ENCODE results near the gene SH3BP2. TPM values are rescaled to one million over a fixed set of nuclear protein-coding genes. Genes with fewer than 3 reads are reported as not detected.
A peak's percentile ranks its signal among the peaks of the same experiment; 100 is the strongest.

The SH3BP2 gene
- total RNA-seq, 1 donor from 2014 or later: 109 TPM

DNA sequence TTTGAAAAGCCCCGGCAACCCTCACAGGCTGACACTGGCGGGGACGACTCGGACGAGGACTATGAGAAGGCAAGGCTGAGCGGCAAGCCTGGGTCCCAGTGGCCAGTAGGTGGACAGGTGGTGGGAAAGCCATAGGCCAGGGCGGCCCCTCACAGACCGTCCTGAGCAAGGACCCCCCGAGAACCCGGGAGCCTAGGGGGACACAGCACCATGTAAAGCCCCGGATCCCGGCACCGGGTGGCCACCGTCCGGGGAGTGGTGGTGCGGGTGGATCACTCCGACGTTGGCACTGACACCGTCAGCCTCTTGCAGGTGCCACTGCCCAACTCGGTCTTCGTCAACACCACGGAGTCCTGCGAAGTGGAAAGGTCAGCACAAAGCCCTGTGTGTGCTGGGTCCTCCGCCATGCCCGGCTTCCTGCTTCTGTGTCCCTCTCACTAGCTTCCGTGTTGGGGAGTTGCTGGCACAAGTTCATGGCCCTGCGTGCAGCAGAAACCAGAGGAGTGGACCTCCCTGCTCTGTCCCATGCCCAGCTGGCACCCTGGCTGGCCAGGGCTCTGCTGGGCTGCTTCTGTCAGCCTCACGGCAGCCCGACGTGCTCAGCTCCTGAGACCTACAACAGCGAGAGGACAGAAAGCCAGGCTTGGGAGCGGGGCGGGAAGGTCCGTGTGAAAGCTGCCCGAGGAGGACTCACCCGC lies 38.9 kb downstream of the SH3BP2 start:
- DNase-seq (ENCODE audit: low spot score): peak; percentile 38

DNA sequence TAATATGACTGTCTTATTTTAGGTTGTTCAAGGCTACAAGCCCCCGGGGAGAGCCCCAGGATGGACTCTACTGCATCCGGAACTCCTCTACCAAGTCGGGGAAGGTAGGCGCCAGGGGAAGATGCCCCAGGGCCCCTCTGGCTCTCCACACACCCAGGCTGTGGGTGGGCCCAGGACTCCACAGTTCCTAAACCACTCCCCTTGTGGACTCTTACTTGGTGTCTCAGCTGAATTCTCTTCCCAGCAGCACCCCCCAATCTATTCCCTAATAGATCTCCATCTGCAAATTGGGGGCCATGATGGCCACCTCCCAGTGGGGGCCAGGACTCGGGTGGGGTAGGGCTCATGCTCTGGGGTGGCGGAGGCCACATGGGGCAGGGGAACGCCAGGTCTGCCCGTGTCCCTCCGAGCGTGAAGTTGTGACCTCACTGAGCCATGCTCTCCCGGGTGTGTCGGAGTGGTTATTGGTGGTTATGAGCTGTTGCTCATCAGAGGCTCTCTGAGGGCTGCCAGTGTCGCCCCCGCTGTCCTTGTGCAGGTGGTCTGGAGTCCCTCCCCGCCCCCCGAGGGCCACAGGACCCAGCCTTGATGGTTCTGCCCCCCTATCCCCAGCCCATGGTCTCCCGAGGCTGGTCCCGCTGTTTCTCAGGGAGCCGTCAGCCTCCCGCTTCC lies 39.6 kb downstream of the SH3BP2 start:
- DNase-seq (ENCODE audit: low spot score): peak; percentile 41

DNA sequence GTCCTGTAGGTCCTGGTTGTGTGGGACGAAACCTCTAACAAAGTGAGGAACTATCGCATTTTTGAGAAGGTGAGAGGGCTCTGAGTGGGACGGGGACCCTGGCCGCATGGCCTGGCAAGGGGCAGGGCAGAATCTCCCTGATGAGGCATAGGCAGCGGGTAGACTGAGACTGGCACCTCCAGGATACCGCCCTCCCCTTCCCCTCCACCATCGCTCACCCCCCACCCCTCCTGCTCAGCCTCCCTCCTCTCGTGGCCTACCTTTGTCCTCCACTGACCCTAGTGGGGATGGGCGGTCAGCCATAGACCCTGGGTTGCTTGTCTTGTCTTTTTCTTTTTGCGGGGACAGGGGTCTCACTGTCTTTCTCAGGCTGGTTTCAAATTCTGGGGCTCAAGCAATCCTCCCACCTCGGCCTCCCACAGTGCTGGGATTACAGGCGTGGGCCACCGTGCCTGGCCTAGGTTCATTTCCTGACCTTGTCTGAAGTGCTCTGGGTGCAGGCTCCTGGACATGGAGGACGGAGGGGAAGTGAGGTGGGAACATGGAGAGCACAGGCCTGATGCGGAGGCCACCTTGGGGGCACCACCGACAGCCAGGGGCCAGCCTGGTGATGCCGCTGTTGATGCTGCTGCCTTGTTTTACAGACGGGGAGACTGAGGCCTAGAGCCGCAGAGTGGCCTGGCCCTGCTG lies 40.2 kb downstream of the SH3BP2 start:
- peak; percentile 35 for DNase-seq (ENCODE audit: low spot score)

DNA sequence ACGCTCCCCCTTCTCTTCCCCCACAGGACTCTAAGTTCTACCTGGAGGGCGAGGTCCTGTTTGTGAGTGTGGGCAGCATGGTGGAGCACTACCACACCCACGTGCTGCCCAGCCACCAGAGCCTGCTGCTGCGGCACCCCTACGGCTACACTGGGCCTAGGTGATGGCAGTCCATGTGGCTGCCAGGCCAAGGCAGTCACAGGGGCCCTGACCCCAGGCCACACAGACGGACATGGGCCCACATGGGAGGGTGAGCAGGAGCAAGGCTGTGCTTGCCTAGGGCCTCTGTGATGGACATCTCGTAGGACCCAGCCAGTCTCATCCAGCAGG lies 40.8 kb downstream of the SH3BP2 start:
- no peak for DNase-seq (ENCODE audit: low spot score)

DNA sequence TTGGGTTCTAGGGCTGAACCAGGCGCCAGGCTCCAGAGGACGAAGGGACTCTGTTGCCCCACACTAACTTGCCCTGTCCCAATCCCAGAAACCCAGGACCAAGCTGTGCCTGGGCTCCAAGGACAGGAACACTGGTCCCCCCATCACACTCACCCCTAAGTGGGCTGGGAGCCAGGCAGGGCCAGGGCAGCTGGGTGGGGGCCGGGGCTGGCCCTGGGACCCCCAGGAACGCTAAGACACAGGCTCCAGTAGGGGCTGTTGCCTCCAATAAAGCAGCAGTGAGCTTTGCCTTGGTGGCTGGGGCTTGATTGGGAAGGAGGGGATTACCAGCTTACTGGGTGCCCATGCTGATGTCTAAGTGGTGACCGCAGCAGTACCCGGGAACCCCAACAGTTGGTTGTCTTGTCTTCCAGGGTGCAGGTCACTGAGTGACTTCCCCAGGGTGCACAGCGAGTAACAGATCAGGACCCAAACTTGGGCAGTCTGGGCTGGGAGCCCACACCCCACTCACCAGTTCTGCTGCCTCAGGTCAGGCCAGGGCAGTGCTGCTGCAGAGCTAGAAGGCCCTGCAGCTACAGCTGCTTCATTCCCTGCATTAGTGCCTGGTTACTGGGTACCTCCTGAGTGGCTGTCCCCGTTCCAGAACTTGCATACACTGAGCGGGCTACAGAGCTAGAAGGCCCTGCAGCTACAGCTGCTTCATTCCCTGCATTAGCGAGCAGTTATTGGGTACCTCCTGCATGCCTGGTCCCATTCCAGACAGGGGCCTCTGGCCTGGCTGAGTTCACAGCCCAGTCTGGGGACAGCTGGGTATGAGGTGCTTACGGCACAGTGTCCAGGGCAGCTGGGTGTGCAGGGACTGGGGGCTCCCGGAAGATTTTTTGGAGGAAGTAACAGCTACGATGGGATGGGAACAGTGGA lies 41.4 kb downstream of the SH3BP2 start:
- peak; percentile 40 for DNase-seq (ENCODE audit: low spot score)

DNA sequence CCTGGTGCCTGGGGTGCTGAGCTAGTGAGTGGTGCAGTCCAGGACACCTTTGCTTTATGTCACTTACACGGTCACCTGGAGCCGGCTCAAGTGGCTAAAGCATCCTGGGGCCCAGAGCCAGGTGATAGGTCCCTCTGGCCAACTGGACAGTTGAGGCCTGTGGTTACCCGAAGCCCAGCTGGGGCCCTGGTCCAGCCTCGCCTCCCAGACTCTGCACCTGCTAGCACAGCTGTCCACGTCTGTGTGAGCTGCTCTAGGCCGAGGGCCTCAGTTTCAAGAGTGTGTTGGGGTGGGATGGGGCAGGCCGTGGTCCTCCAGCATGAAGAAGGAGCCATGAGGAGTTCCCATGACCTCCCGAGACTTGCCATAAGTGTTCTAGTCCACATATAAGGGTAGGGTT lies 43.1 kb downstream of the SH3BP2 start:
- no peak for DNase-seq (ENCODE audit: low spot score)

DNA sequence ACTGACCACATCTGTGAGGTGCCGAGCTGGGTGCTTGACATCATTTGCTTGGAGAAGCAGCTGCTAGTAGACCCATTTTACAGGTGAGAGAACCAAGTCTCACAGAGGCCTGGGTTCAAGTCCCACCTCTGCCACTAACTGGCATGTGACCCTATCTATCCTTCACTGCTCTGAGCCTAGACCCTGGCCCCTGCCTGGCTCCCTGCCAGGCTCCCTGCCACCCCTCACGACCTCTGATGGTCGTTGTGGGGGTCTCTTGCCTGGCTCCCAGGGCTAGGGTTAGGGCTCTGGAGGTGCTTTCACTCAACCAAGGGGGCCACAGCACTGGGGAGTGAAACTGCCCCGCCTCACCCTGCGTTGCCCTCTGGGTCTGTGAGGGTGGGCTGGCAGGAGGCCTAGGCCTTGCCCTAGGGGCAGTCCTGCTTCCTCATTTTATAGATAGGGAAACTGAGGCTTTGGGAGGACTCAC lies 43.5 kb downstream of the SH3BP2 start:
- no peak for DNase-seq (ENCODE audit: low spot score)

DNA sequence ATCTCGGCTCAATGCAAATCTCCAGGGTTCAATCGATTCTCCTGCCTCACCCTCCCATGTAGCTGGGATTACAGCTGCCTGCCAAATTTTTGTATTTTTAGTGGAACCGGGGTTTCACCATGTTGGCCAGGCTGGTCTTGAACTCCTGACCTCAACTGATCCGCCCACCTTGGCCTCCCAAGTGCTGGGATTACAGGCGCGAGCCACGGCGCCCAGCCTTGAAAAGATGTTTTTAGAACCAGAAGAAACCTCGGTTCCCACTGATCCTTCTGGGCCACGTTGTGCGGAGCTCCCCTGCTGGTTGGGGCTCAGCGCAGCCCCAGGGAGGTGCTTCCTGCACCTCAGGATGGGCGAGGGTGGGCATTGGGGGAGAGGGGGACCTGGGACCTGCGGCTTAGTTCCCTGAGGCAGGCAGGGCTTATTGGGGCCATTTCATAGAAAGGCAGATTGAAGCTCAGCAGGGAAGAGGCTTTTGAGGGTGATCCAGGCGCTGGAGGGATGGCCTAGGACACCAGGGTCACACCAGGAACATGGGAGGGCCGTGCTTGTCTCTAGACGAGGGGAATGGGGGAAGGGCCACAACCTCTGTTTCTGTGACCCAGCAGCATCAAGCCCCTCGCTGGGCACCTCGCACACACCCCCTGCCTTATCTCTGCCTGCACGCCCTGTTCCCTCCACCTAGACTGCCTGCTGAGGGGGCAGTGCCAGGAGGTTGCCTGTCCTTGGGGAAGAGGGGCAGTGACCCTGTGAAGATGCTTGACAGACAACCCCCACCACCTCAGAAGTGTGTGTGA lies 44.4 kb downstream of the SH3BP2 start:
- DNase-seq (ENCODE audit: low spot score): no peak

DNA sequence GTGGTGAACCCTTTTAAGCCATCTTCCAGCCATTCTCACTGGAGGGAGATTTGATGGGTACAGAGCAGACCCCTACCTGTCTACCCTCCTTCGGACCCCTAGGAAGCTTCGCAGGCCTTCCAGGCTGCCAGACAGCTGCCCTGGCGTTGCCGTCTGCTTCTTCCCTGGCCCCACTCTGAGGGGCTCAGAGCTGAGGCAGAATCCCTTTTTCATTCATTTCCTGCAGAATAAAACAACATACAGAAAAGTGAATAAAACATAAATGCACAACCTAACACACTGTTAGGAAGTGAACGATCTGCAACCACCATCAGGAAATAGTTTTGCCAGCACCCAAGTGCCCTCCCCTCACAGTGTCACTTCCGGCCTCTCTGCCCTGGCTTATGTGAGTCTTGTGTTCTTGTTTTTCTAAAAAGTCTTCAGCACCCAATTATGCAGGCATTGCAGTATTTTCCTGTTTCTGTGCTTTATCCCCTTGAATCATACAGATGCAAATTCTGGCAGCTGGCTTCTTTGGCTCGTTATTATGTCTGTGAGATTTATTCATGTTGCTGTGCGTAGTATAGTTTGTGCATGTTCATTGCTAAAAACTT lies 45.1 kb downstream of the SH3BP2 start:
- DNase-seq (ENCODE audit: low spot score): peak; percentile 58

DNA sequence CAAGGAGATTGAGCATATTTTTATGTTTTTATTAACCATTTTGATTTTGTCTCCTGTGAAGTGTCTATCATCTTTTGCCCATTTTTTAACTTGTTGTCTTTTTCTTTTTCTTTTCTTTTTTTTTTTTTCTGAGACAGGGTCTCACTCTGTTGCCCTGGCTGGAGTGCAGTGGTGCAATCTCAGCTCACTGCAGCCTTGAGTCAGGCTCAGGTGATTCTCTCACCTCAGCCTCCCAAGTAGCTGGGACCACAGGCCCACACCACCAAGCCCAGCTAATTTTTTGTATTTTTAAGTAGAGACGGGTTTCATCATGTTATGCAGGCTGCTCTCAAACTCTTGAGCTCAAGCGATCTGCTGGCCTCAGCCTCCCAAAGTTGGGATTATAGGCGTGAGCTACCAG lies 46.2 kb downstream of the SH3BP2 start:
- DNase-seq (ENCODE audit: low spot score): no peak

DNA sequence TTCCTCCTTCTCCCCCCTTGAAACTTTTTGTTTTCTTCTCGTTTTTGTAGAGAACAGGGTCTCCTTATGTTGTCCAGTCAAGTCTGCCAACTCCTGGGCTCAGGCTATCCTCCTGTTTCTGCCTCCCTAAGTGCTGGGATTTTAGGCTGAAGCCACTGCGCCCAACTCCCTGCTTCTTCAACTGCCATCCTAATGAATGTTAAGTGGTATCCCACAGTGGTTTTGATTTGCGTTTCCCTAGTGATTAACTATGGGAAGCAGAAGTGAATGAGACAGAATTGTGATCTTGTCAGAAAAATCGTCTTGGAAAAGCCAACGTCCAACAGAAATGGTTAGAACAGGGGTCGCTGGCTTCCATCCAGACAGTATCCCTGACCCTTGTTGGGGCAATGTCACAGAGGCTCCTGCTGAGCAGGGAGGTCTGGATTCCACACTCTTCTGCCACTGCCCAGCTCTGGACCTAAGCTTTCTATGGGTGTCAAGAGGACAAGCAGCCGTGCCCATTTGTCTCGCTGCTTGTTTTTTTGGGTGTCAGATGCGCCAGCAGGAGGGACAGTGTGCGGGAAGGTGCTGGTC lies 49.9 kb downstream of the SH3BP2 start:
- DNase-seq (ENCODE audit: low spot score): no peak

DNA sequence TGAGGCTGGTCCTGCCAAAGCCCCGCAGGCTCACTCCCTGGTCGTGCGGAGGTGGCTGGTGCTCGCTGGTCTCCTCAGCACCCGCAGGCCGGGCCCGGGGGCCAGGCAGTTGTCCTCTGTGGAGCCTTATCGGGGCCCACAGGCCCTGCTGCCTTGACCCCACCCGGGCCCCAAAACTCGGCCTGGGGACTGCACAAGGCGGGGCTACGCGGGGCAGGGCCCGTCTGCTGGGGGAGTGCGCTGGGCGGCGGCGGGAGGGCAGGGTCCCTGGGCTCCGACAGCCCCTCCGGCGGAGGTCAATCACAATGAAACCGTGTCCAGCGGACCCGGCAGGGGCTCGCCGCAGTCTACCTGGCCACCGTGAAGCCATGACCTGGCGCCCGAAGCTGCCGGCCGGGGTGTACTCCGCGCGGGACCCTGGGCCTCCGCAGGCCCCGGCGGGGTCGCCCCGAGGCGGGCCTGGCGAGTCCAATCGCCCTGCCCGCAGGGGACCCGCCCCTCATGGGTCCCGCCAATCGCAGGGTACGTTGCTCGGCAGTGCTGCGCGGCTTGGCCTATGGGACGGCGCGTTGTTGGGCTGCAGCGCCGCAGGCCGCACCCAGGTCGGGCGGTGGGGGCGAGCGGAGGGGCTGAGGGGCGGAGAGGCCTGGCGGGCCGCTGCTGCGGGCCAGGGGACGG lies 50.5 kb downstream of the SH3BP2 start, which contains the start of gene ADD1:
ADD1 (plus strand) TSS at position 582 of the 678 bp plus-strand sequence. CDS start 32,072 bp downstream, outside the sequence.
- DNase-seq (ENCODE audit: low spot score): peak; percentile 95

DNA sequence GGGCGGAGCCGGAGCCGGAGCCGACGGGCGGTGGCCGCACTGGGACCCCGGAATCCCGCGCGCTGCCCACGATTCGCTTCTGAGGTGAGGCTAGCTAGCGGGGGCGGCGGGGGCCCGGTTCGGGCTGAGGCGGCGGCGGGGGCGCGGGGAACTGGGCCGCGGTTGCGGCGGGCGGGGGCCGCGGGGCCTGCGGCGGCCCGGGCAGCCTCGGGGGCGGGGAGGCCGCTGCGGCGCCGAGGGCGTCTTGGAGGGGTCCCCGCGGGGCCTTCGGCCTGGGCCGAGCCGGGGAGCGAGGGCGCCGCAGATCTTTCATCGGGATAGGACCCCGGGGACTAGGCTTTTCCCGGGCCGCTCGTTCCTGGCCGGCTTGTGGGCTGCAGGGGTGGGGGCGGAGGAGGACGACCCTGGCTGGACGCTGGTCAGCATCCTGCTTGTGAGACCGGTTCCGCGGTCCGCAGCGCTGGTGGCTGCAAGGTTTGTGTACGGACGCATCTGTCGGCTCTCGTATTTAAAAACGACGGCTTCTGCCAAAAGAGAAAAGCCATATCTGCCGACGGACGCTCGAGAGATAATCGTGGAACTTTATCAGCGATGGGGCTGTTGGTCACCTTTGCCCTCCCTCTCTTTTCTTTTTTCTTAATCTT lies 51.2 kb downstream of the SH3BP2 start:
- DNase-seq (ENCODE audit: low spot score): no peak

DNA sequence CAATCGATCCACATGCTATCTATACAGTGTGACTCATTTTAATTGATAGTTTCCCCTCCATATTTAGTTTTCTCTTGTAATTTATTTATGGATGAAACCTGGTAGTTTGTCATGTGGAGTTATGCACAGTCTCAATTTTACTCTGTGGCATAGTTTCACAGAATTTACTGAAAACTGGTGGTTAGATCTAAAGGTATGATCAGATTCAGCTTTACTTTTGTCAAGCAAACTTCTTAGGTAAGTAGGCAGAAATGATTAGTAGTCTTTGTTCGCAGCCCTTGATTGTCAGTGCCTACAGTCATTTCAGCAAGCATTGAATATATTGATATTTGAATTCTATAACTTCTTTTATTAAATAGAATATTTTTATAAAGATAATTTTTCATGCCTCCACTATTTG lies 53.3 kb downstream of the SH3BP2 start:
- DNase-seq (ENCODE audit: low spot score): no peak

DNA sequence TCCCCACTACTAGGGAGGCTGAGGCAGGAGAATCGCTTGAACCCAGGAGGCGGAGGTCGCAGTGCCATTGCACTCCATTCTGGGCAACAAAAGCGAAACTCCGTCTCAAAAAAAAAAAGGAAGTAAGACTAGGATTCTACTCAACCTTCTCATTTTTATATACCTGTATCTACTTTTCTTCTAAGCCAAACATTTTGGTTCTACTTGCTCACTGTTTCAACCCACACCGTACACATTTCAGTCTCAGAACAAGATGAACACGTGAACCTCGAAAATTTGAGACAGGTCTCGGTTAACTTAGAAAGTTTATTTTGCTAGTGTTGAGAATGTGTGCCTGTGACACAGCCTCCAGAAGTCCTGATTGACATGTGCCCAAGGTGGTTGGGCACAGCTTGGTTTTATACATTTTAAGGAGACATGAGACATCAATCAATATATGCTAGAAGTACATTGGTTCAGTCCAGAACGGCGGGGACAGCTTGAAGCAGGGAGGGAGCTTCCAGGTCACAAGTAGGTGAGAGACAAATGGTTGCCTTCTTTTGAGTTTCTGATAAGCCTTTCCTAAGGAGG lies 54.5 kb downstream of the SH3BP2 start:
- no peak for DNase-seq (ENCODE audit: low spot score)

DNA sequence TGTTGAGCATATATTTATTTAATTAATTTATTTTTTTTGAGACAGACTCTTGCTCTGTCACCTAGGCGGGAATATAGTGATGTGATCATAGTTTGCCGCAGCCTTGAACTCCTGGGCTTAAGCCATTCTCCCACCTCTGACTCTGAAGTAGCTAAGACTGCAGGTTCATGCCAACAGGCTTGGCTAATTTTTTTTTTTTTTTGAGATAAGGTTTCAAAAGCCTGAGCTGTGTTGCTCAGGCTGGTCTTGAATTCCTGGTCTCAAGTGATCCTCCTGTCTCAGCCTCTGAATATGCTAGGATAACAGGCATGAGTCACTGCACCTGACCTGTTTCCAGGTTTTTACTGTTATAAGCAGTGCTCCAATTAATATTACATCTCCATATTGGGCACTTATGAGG lies 55.6 kb downstream of the SH3BP2 start:
- no peak for DNase-seq (ENCODE audit: low spot score)

DNA sequence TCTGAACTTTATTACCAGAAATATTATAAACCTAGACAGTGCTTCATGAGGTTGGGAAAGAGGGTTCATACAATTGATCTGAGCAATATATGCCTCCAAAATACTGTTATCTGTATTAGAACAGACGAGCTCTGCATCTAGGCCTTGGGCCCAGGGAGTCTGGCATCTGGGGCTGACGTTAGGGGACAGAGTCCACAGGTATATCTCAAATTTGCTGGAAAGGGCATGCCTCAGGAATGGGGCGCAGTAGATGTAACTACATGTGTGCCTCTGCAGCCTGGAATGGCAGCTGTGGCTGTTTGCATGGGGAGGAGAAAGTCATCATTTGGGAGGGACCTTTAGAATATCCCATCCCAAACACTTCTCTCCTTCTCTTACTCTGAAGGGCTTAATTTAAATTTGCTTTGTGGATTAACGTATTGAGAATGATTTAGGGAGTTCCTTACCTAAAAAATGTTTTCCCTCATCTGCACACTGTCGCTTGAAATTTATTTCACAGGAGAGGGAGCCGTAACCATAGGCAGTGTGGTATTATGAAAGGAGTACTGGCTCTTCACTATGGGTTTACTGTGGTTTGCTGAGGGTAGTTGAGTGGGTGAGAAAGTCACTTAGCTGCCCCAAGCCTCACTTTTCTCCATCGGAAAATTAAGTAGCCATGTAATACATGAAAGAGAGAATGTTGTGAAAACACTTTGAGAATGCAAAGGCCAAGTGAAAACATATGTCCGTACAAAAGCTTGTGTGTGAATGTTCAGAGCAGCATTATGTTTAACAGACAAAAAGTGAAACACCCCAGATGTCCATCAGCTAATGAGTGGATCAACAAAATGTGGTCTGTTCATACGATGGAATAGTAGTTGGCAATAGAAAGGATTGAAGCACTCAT lies 56.6 kb downstream of the SH3BP2 start:
- DNase-seq (ENCODE audit: low spot score): no peak
